ENCODE data around the gene HS2ST1. TPM values are rescaled to one million over a fixed set of nuclear protein-coding genes. Genes with fewer than 3 reads are reported as not detected.
"Not testable (repeated sequence)": the region's sequence is repeated elsewhere in the genome, so short reads cannot be mapped to it uniquely, and the experiment has no call there.

Gene HS2ST1
- total and polyA plus RNA-seq, 12 donors, result 2.4 to 21.4 (median 13.6) TPM

GRCh38 chr1:86955678-86956077, 41.2 kb downstream of the HS2ST1 start:
- Histone ChIP-seq H3K4me1 (peaks cover 0 to 10% (median 2%) of the 10 kb centered on the region in 9 donors), H3K27me3 (no peaks in the 10 kb centered on the region), H3K9me3 (no peaks in the 10 kb centered on the region), H3K27ac (no peak overlapping the region), H3K36me3 (no peaks in the 10 kb centered on the region), H3K4me3 (no peak overlapping the region)
- ATAC-seq (no peak), DNase-seq (no peak)
- 82 to 90% methylated on average over 3 of the region's 3 CpGs for WGBS, 2 donors
- intact Hi-C loops (cut with DNase I), result no loop called here
- TF ChIP-seq CTCF (IDR thresholded peaks at IDR 0.05), result no peak

- no peak for TF ChIP-seq CTCF (IDR thresholded peaks at IDR 0.05)
- intact Hi-C loops (cut with DNase I), result no loop called here
- no peak overlapping the region for H3K27ac ChIP-seq
- ATAC-seq (no peak), DNase-seq (no peak)
- H3K9me3 ChIP-seq, result no peaks in the 10 kb centered on the region
- H3K36me3 ChIP-seq, result no peaks in the 10 kb centered on the region
- H3K4me1 ChIP-seq, result peaks cover 0 to 10% (median 0%) of the 10 kb centered on the region in 9 donors
- no peak overlapping the region for H3K4me3 ChIP-seq
- H3K27me3 ChIP-seq, result no peaks in the 10 kb centered on the region
Measured at GRCh38 chr1:86956221-86956620, 41.8 kb downstream of the HS2ST1 start.

- no peak for ATAC-seq
- DNase-seq, result no peak
- Histone ChIP-seq H3K36me3 (no peaks in the 10 kb centered on the region), H3K9me3 (no peaks in the 10 kb centered on the region), H3K4me1 (peaks cover 0 to 10% (median 0%) of the 10 kb centered on the region in 9 donors), H3K4me3 (no peak overlapping the region), H3K27me3 (no peaks in the 10 kb centered on the region), H3K27ac (no peak overlapping the region)
- intact Hi-C loops (cut with DNase I), result no loop called here
- TF ChIP-seq CTCF (IDR thresholded peaks at IDR 0.05), result no peak
Measured at GRCh38 chr1:86957221-86957620, 42.8 kb downstream of the HS2ST1 start.

- Histone ChIP-seq H3K4me1 (peaks cover 0 to 10% (median 0%) of the 10 kb centered on the region in 9 donors), H3K27me3 (no peaks in the 10 kb centered on the region), H3K27ac (no peak overlapping the region), H3K9me3 (no peaks in the 10 kb centered on the region), H3K4me3 (no peak overlapping the region), H3K36me3 (no peaks in the 10 kb centered on the region)
- no peak for TF ChIP-seq CTCF (IDR thresholded peaks at IDR 0.05)
- ATAC-seq (no peak), DNase-seq (no peak)
- intact Hi-C loops (cut with DNase I), result loop anchor here in 4 of 10 donors (5.0 to 10.0 kb wide), 3 partner anchors 124 to 128 kb away; no protein-coding TSS in a partner anchor
Measured at GRCh38 chr1:86960548-86960947, 46.1 kb downstream of the HS2ST1 start.

GRCh38 chr1:86963841-86964240, 49.4 kb downstream of the HS2ST1 start:
- intact Hi-C loops (cut with DNase I), result loop anchor here in 5 of 10 donors (2.0 to 10.0 kb wide), 4 partner anchors 121 to 132 kb away; no protein-coding TSS in a partner anchor
- ATAC-seq, H3K36me3 ChIP-seq, H3K27me3 ChIP-seq, H3K9me3 ChIP-seq, H3K4me3 ChIP-seq, H3K27ac ChIP-seq, H3K4me1 ChIP-seq, DNase-seq: not testable (repeated sequence)
- 95 to 99% methylated on average over 26 to 36 of the region's 36 CpGs for WGBS, 2 donors

All from heart right ventricle (tissue), 16 donors.